ENCODE measurements around the gene PKP4. TPM values are rescaled to one million over a fixed set of nuclear protein-coding genes. Genes with fewer than 3 reads are reported as not detected.

PKP4 gene
- total and polyA plus RNA-seq, 9 of the 15 experiments (the other 6 are each of a cell fraction or from before 2014, with no cell fraction given): 24.6 to 99.1 (median 74.0) TPM

GRCh38 chr2:158457826-158458616 is 1.3 kb downstream of the PKP4 start (continued):
- TF ChIP-seq CTCFL (IDR thresholded peaks at IDR 0.05; ENCODE audit: borderline replicate concordance, insufficient read depth, low read depth, low read length, poor library complexity, severe bottlenecking) (peak; percentile 64), ZFPM2 (CRISPR knock-in tag; IDR thresholded peaks at IDR 0.05) (no peak), SRF (CRISPR knock-in tag; IDR thresholded peaks at IDR 0.05) (no peak), SMAD3 (CRISPR knock-in tag; conservative IDR thresholded peaks at IDR 0.05) (no peak), CBX2 (IDR thresholded peaks at IDR 0.05; ENCODE audit: insufficient read depth, low read length, poor library complexity, severe bottlenecking) (no peak), RNF2 (IDR thresholded peaks at IDR 0.05) (peak; percentile 38), ESRRA (IDR thresholded peaks at IDR 0.05; ENCODE audit: borderline replicate concordance, low read depth) (peak; percentile 67; the same call in 1 of the 2 replicates), COPS2 (conservative IDR thresholded peaks at IDR 0.05) (no peak), TEAD2 (tag; IDR thresholded peaks at IDR 0.05) (peak; percentile 97), ZNF445 (CRISPR knock-in tag; IDR thresholded peaks at IDR 0.05; ENCODE audit: low read depth) (no peak), NR3C1 (CRISPR knock-in tag; IDR thresholded peaks at IDR 0.05) (no peak), TRIM25 (IDR thresholded peaks at IDR 0.05; ENCODE audit: borderline replicate concordance) (no peak)
